Measurements from ENCODE around the gene GNAL.

- no peak for TF ChIP-seq ZBTB33 (IDR thresholded peaks at IDR 0.05; ENCODE audit: extremely low read depth, insufficient replicate concordance, low read length)
- no peak for TF ChIP-seq ZNF274 (IDR thresholded peaks at IDR 0.05; ENCODE audit: low read depth, low read length)
- TF ChIP-seq POLR2A (IDR thresholded peaks at IDR 0.05; ENCODE audit: borderline replicate concordance, extremely low read depth, insufficient read depth, insufficient read length) = no peak
- TF ChIP-seq CTCF (IDR thresholded peaks at IDR 0.05 in 2 of 3, conservative IDR thresholded peaks at IDR 0.05 in 1 of 3; ENCODE audit: borderline replicate concordance in 1 of 3, insufficient read depth in 1 of 3, low read depth in 2 of 3, low read length in 2 of 3) = no peak
- no peak for TF ChIP-seq YY1 (IDR thresholded peaks at IDR 0.05; ENCODE audit: extremely low read depth, insufficient replicate concordance, low read depth, low read length)
- no peak for TF ChIP-seq CEBPB (IDR thresholded peaks at IDR 0.05; ENCODE audit: low read depth)
- no peak for TF ChIP-seq SP1 (IDR thresholded peaks at IDR 0.05; ENCODE audit: low read depth)
- TF ChIP-seq EZH2 (IDR thresholded peaks at IDR 0.05) = no peak
- no peak for TF ChIP-seq ATF3 (IDR thresholded peaks at IDR 0.05)
- no peak for TF ChIP-seq POLR2AphosphoS5 (IDR thresholded peaks at IDR 0.05; ENCODE audit: low read depth, low read length)
- TF ChIP-seq ELF1 (IDR thresholded peaks at IDR 0.05; ENCODE audit: borderline replicate concordance, low read depth) = no peak
- TF ChIP-seq TCF7L2 (IDR thresholded peaks at IDR 0.05; ENCODE audit: borderline replicate concordance, extremely low read depth, insufficient read depth, insufficient read length) = no peak
- TF ChIP-seq EZH2phosphoT487 (IDR thresholded peaks at IDR 0.05; ENCODE audit: borderline replicate concordance) = no peak
- TF ChIP-seq REST (IDR thresholded peaks at IDR 0.05; ENCODE audit: low read depth) = no peak
Observed at GRCh38 chr18:11850821-11851145, 161.7 kb downstream of the GNAL start.

All from HCT116 (cell line).